ENCODE data around the gene DAPK2. TPM values are rescaled to one million over a fixed set of nuclear protein-coding genes. Genes with fewer than 3 reads are reported as not detected.
"Not testable (repeated sequence)": the region's sequence is repeated elsewhere in the genome, so short reads cannot be mapped to it uniquely, and the experiment has no call there.

The DAPK2 gene
- total and polyA plus RNA-seq, 2 of the 4 experiments (the other 2 are of a cell fraction), result 0.34 to 0.36 TPM

DNA sequence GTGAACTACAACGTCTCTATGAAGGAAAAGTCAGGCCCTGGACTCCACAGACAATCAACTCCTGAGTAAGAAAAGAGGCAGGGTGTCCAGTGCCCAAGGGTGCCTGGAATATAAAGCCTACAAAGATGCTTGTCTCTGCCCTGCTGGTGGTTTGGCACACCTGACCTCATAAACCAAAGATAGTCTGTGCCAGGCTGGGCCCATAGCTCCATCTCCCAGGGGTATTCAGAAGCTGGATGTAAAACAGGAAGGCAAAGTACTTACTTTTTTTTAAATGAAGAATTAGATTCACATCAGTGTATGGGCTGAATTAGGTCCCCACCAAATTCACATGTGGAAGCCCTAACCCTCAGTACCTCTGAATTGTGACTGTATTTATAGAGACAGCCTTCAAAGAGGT is 146.0 kb downstream of the DAPK2 start:
- Histone ChIP-seq H2BK15ac (ENCODE audit: low read depth, low read length) (no peak overlapping the region), H2AK5ac (ENCODE audit: low read depth, low read length) (no peak overlapping the region), H3K27me3 (ENCODE audit: control insufficient read depth, insufficient read depth, low read length) (peaks cover 23% of the 10 kb centered on the region), H4K5ac (ENCODE audit: low read depth, low read length) (no peak overlapping the region), H3K4me3 (ENCODE audit: insufficient read depth, low read depth, low read length) (no peak overlapping the region), H3K79me1 (ENCODE audit: low read depth in 1 of 2, low read length in 2 of 2) (no peaks in the 10 kb centered on the region), H2BK20ac (ENCODE audit: low read depth, low read length) (no peak overlapping the region), H3K4ac (ENCODE audit: low read depth, low read length) (no peak overlapping the region), H3K27ac (ENCODE audit: insufficient read depth, low read length) (no peak overlapping the region), H2AFZ (replicated peaks; ENCODE audit: low read length, poor library complexity) (no peak overlapping the region), H3K18ac (ENCODE audit: low read depth, low read length) (no peak overlapping the region), H3K9me3 (ENCODE audit: control insufficient read depth, insufficient read depth, low read length) (peaks cover 5% of the 10 kb centered on the region; the same call in 1 of the 2 replicates), H4K20me1 (ENCODE audit: insufficient read depth, low read length) (no peaks in the 10 kb centered on the region), H2BK5ac (ENCODE audit: low read depth, low read length, poor library complexity, severe bottlenecking) (no peak overlapping the region), H3K4me2 (ENCODE audit: low read depth, low read length) (no peak overlapping the region), H3K4me1 (ENCODE audit: control insufficient read depth, insufficient read depth, low read length) (peaks cover 12% of the 10 kb centered on the region), H4K91ac (ENCODE audit: insufficient read depth, low read depth, low read length) (no peak overlapping the region), H3K36me3 (ENCODE audit: control insufficient read depth, insufficient read depth, low read length) (no peaks in the 10 kb centered on the region), H2AK9ac (replicated peaks; ENCODE audit: low read depth, low read length, poor library complexity) (no peak overlapping the region), H3K56ac (ENCODE audit: extremely low read depth, insufficient read depth, low read length) (no peak overlapping the region), H4K8ac (ENCODE audit: low read depth in 2 of 2, low read length in 2 of 2) (no peak overlapping the region), H2BK120ac (ENCODE audit: low read depth, low read length) (no peak overlapping the region), H3K9ac (ENCODE audit: low read depth, low read length) (no peak overlapping the region), H3K9me1 (ENCODE audit: insufficient read depth, low read length) (peaks cover 9% of the 10 kb centered on the region), H3K14ac (replicated peaks; ENCODE audit: low read depth, low read length) (no peak overlapping the region), H3K23ac (ENCODE audit: low read depth, low read length) (no peak overlapping the region)
- CTCF ChIA-PET, result interaction anchor here (1.0 kb wide), 1 partner anchor 20 kb away, joined by 3 read pairs; no protein-coding TSS in a partner anchor
- no peak for DNase-seq
- intact Hi-C loops (cut with micrococcal nuclease), result no loop called here
- dilution Hi-C loops (cut with HindIII; ENCODE audit: low sequenced_read_pairs, unreplicated experiment), result no loop called here
- WGBS, 2 experiments (ENCODE audit: extremely low coverage in 2 of 2, insufficient read length in 1 of 2), result no CpG with 5 or more reads among the region's 1 CpG
- POLR2A ChIA-PET (ENCODE audit: unreplicated experiment), result no interaction called here
- no TSS peak for BruUV-seq (replicated peaks)
- in situ Hi-C loops (cut with MboI; ENCODE audit: low sequenced_read_pairs), result no loop called here
- ATAC-seq (ENCODE audit: low read depth), result no peak
- TF ChIP-seq FOS (IDR thresholded peaks at IDR 0.05; ENCODE audit: low read depth, low read length) (no peak), RFX5 (IDR thresholded peaks at IDR 0.05; ENCODE audit: low read depth, low read length) (no peak), MAZ (IDR thresholded peaks at IDR 0.05; ENCODE audit: borderline replicate concordance, low read depth, low read length) (no peak), POLR2A (IDR thresholded peaks at IDR 0.05; ENCODE audit: low read depth, low read length) (no peak), RCOR1 (IDR thresholded peaks at IDR 0.05; ENCODE audit: insufficient replicate concordance, low read length) (no peak)
- TF ChIP-seq, protein P1, sequence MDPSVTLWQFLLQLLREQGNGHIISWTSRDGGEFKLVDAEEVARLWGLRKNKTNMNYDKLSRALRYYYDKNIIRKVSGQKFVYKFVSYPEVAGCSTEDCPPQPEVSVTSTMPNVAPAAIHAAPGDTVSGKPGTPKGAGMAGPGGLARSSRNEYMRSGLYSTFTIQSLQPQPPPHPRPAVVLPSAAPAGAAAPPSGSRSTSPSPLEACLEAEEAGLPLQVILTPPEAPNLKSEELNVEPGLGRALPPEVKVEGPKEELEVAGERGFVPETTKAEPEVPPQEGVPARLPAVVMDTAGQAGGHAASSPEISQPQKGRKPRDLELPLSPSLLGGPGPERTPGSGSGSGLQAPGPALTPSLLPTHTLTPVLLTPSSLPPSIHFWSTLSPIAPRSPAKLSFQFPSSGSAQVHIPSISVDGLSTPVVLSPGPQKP (IDR thresholded peaks at IDR 0.05; ENCODE audit: borderline replicate concordance, low read depth, low read length), result no peak
- TF ChIP-seq, protein P2, sequence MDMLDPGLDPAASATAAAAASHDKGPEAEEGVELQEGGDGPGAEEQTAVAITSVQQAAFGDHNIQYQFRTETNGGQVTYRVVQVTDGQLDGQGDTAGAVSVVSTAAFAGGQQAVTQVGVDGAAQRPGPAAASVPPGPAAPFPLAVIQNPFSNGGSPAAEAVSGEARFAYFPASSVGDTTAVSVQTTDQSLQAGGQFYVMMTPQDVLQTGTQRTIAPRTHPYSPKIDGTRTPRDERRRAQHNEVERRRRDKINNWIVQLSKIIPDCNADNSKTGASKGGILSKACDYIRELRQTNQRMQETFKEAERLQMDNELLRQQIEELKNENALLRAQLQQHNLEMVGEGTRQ (IDR thresholded peaks at IDR 0.05; ENCODE audit: low read depth, low read length), result no peak

DNA sequence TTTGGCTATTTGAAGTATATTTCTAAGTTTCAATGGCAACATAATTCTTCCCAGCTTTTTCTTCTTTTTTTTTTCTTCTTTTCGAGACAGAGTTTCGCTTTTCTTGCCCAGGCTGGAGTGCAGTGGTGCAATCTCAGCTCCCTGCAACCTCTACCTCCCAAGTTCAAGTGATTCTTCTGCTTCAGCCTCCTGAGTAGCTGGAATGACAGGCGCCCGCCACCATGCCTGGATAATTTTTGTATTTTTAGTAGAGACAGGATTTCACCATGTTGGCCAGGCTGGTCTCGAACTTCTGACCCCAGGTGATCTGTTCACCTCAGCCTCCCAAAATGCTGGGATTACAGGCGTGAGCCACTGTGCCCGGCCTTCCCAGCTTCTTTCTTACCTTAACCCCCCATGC is 146.7 kb downstream of the DAPK2 start:
- H2BK120ac ChIP-seq (ENCODE audit: low read depth, low read length); H3K9me1 ChIP-seq (ENCODE audit: insufficient read depth, low read length); CTCF ChIA-PET; in situ Hi-C loops (cut with MboI; ENCODE audit: low sequenced_read_pairs); H4K5ac ChIP-seq (ENCODE audit: low read depth, low read length); H4K91ac ChIP-seq (ENCODE audit: insufficient read depth, low read depth, low read length); H3K4me2 ChIP-seq (ENCODE audit: low read depth, low read length); H3K4me3 ChIP-seq (ENCODE audit: insufficient read depth, low read depth, low read length); H3K56ac ChIP-seq (ENCODE audit: extremely low read depth, insufficient read depth, low read length); H3K18ac ChIP-seq (ENCODE audit: low read depth, low read length); H2AFZ ChIP-seq (replicated peaks; ENCODE audit: low read length, poor library complexity); H3K4ac ChIP-seq (ENCODE audit: low read depth, low read length); dilution Hi-C loops (cut with HindIII; ENCODE audit: low sequenced_read_pairs, unreplicated experiment); H3K9me3 ChIP-seq (ENCODE audit: control insufficient read depth, insufficient read depth, low read length); H3K36me3 ChIP-seq (ENCODE audit: control insufficient read depth, insufficient read depth, low read length); H3K23ac ChIP-seq (ENCODE audit: low read depth, low read length); H2BK5ac ChIP-seq (ENCODE audit: low read depth, low read length, poor library complexity, severe bottlenecking); intact Hi-C loops (cut with micrococcal nuclease); DNase-seq; H2BK20ac ChIP-seq (ENCODE audit: low read depth, low read length); H3K14ac ChIP-seq (replicated peaks; ENCODE audit: low read depth, low read length); H3K79me1 ChIP-seq (ENCODE audit: low read depth in 1 of 2, low read length in 2 of 2); H2BK15ac ChIP-seq (ENCODE audit: low read depth, low read length); H2AK5ac ChIP-seq (ENCODE audit: low read depth, low read length); H3K9ac ChIP-seq (ENCODE audit: low read depth, low read length); H3K27ac ChIP-seq (ENCODE audit: insufficient read depth, low read length); H4K8ac ChIP-seq (ENCODE audit: low read depth in 2 of 2, low read length in 2 of 2); H4K20me1 ChIP-seq (ENCODE audit: insufficient read depth, low read length); ATAC-seq (ENCODE audit: low read depth); H2AK9ac ChIP-seq (replicated peaks; ENCODE audit: low read depth, low read length, poor library complexity); BruUV-seq (replicated peaks): not testable (repeated sequence)
- POLR2A ChIA-PET (ENCODE audit: unreplicated experiment), result interaction anchor here (0.8 kb wide), 1 partner anchor 40 kb away, joined by 6 read pairs; no protein-coding TSS in a partner anchor
- no CpG with 5 or more reads among the region's 7 CpGs for WGBS, 2 experiments (ENCODE audit: extremely low coverage in 2 of 2, insufficient read length in 1 of 2)
- H3K4me1 ChIP-seq (ENCODE audit: control insufficient read depth, insufficient read depth, low read length), result peaks cover 12% of the 10 kb centered on the region
- H3K27me3 ChIP-seq (ENCODE audit: control insufficient read depth, insufficient read depth, low read length), result peaks cover 21% of the 10 kb centered on the region
